A673 (cell line): ENCODE results near the gene CCDC40. TPM values are rescaled to one million over a fixed set of nuclear protein-coding genes. Genes with fewer than 3 reads are reported as not detected.

Source experiments
- BruUV-seq: library from RNA; stranded (reverse); fragments of 400-500 nt; replicated peaks from 2 replicates; lab custom pipeline; 2021; lab: Mats Ljungman, UMichigan
- CTCF ChIA-PET: fragments of 300-600 bp; sonication (Branson Sonifier 250); formaldehyde crosslinking; loops from one replicate; lab custom pipeline; 2022; ENCODE audit warnings: antibody characterized with exemption; lab: Charles Lee
- POLR2A ChIA-PET: fragments of 300-600 bp; sonication (Branson Sonifier 250); formaldehyde crosslinking; loops from one replicate; lab custom pipeline; 2022; ENCODE audit warnings: antibody characterized with exemption; ENCODE audit not compliant: low non-redundant PET; lab: Charles Lee
- DNase-seq: peaks from one replicate; pipeline ENCODE4 v3.0.0-alpha.2; 2015; ENCODE audit warnings: low spot score
- H3K27ac ChIP-seq: fragments of 200-600 bp; sonication (generic); 2 replicates; pipeline ENCODE4 v1.5.1; 2016; ENCODE audit warnings: mixed run types, low read depth, mild to moderate bottlenecking, mixed read lengths, antibody characterized with exemption, low read length; ENCODE audit not compliant: poor library complexity, severe bottlenecking
- H3K27me3 ChIP-seq: fragments of 200-600 bp; sonication (generic); replicated peaks from 2 replicates; pipeline ENCODE4 v1.6.1; 2017; ENCODE audit warnings: mixed run types, low read depth, mild to moderate bottlenecking, mixed read lengths, antibody characterized with exemption, low read length; ENCODE audit not compliant: insufficient read depth, poor library complexity
- H3K36me3 ChIP-seq: fragments of 200-600 bp; sonication (generic); 2 replicates; pipeline ENCODE4 v1.6.1; 2016; ENCODE audit warnings: mixed run types, mild to moderate bottlenecking, mixed read lengths, antibody characterized with exemption, low read length; ENCODE audit not compliant: insufficient read depth, poor library complexity, severe bottlenecking
- H3K4me1 ChIP-seq: fragments of 200-600 bp; sonication (generic); 2 replicates; pipeline ENCODE4 v1.6.1; 2017; ENCODE audit warnings: mixed run types, mild to moderate bottlenecking, mixed read lengths, antibody characterized with exemption, low read length; ENCODE audit not compliant: insufficient read depth, poor library complexity, severe bottlenecking
- H3K4me3 ChIP-seq: fragments of 200-600 bp; sonication (generic); 2 replicates; pipeline ENCODE4 v1.5.1; 2016; ENCODE audit warnings: low read depth, mixed run types, mild to moderate bottlenecking, mixed read lengths, low read length; ENCODE audit not compliant: poor library complexity, severe bottlenecking
- H3K9me3 ChIP-seq: fragments of 200-600 bp; sonication (generic); 2 replicates; pipeline ENCODE4 v1.6.1; 2016; ENCODE audit warnings: mixed run types, low read depth, mild to moderate bottlenecking, mixed read lengths, antibody characterized with exemption, low read length; ENCODE audit not compliant: poor library complexity, severe bottlenecking
- EZH2 ChIP-seq: fragments of 200-600 bp; sonication (generic); IDR thresholded peaks from 2 replicates; pipeline ENCODE4 v1.6.1; 2017; ENCODE audit warnings: borderline replicate concordance, low read depth, mild to moderate bottlenecking, mixed read lengths, antibody characterized with exemption, low read length; ENCODE audit not compliant: poor library complexity, severe bottlenecking
- intact Hi-C: fragments of 100-400 bp; cut with micrococcal nuclease; formaldehyde crosslinking; loops from one replicate; pipeline ENCODE4 v1.10.0; 2022; ENCODE audit not compliant: unreplicated experiment
- total RNA-seq: library from RNA; stranded (reverse); gene quantifications from 2 replicates; pipeline ENCODE4 v1.2.3, GENCODE V29; 2021
- TF ChIP-seq, protein P1 (sequence below): fragments of 300-800, 200-600 bp; sonication (generic); conservative IDR thresholded peaks from 2 replicates; pipeline ENCODE4 v1.5.1; 2017; ENCODE audit warnings: low read depth, mild to moderate bottlenecking, antibody characterized with exemption, low read length, moderate library complexity, mixed read lengths

The CCDC40 gene
- total RNA-seq, 1 experiment from 2014 or later = 3.5 TPM

DNA sequence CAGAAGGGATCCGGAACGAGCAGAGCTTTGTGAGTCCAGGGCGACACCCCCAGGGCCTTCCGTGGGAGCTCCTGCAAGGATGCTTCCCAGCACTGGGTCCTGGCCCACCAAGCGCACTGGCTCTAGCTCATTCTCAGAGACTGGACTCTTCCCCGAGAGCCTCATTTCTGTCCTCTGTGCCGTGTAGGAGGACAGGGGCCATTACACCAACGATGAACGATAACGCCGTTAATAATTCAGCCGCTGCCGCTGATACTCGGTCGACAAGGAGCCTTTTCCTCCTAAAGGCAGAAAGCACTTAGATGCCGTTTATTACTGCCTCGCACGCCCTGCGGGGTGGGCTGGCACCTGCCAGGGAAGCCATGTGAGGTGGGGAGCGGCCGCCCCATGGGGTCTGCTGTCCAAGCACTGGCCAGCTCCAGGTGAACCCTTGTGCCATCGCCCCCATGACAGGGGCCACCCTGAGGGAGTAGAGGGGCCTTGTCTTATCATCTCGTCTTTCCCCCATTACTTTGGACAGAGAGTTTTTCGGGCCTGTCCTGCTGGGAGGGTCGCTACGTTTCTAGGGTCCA, 34.3 kb upstream of the CCDC40 start:
- H3K27ac ChIP-seq = no peak overlapping the region
- CTCF ChIA-PET = no interaction called here
- BruUV-seq = no TSS peak

GRCh38 chr17:80002690-80003490, 33.6 kb upstream of the CCDC40 start:
- Histone ChIP-seq H3K4me1 (peaks cover 4% of the 10 kb centered on the region), H3K4me3 (no peak overlapping the region), H3K27ac (no peak overlapping the region), H3K9me3 (no peaks in the 10 kb centered on the region), H3K36me3 (no peaks in the 10 kb centered on the region), H3K27me3 (no peaks in the 10 kb centered on the region)
- BruUV-seq = no TSS peak
- DNase-seq = no peak
- ChIA-PET CTCF (no interaction called here), POLR2A (no interaction called here)
- intact Hi-C loops = no loop called here
- TF ChIP-seq, protein P1, sequence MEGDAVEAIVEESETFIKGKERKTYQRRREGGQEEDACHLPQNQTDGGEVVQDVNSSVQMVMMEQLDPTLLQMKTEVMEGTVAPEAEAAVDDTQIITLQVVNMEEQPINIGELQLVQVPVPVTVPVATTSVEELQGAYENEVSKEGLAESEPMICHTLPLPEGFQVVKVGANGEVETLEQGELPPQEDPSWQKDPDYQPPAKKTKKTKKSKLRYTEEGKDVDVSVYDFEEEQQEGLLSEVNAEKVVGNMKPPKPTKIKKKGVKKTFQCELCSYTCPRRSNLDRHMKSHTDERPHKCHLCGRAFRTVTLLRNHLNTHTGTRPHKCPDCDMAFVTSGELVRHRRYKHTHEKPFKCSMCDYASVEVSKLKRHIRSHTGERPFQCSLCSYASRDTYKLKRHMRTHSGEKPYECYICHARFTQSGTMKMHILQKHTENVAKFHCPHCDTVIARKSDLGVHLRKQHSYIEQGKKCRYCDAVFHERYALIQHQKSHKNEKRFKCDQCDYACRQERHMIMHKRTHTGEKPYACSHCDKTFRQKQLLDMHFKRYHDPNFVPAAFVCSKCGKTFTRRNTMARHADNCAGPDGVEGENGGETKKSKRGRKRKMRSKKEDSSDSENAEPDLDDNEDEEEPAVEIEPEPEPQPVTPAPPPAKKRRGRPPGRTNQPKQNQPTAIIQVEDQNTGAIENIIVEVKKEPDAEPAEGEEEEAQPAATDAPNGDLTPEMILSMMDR = no peak
- TF ChIP-seq EZH2 = no peak

More for the DNA sequence above, 34.3 kb upstream of the CCDC40 start:
- Histone ChIP-seq H3K4me1 (peaks cover 11% of the 10 kb centered on the region), H3K27me3 (no peaks in the 10 kb centered on the region), H3K36me3 (no peaks in the 10 kb centered on the region), H3K9me3 (no peaks in the 10 kb centered on the region), H3K4me3 (no peak overlapping the region)
- TF ChIP-seq, protein P1 = no peak
- TF ChIP-seq EZH2 = no peak
- intact Hi-C loops = no loop called here
- POLR2A ChIA-PET = no interaction called here
- DNase-seq = no peak

- intact Hi-C loops = no loop called here
- no peak overlapping the region for H3K4me3 ChIP-seq
- BruUV-seq = no TSS peak
- no peaks in the 10 kb centered on the region for H3K27me3 ChIP-seq
- no peak for DNase-seq
- ChIA-PET POLR2A (no interaction called here), CTCF (interaction anchor here (0.6 kb wide), 1 partner anchor 85 kb away, joined by 3 read pairs; no protein-coding TSS in a partner anchor)
- H3K27ac ChIP-seq = no peak overlapping the region
- H3K9me3 ChIP-seq = no peaks in the 10 kb centered on the region
- no peaks in the 10 kb centered on the region for H3K4me1 ChIP-seq
- no peaks in the 10 kb centered on the region for H3K36me3 ChIP-seq
- TF ChIP-seq, protein P1 = no peak
- TF ChIP-seq EZH2 = no peak
Measured at GRCh38 chr17:80003969-80004368, 32.5 kb upstream of the CCDC40 start.
